B cell (primary cell): ENCODE results near the gene ZNF302.

ENCODE experiments used
- CTCF ChIP-seq: fragments of 200-600 bp; IDR thresholded peaks from one replicate; pipeline ENCODE4 v1.8.0; 2022; ENCODE audit warnings: antibody characterized with exemption, mild to moderate bottlenecking
- EZH2 ChIP-seq: IDR thresholded peaks from 2 replicates; pipeline ENCODE4 v1.6.1; 2012; ENCODE audit warnings: borderline replicate concordance, low read depth, mild to moderate bottlenecking, moderate library complexity, low read length; ENCODE audit not compliant: insufficient read depth, poor library complexity, severe bottlenecking

- no peak for TF ChIP-seq CTCF
- no peak for TF ChIP-seq EZH2
Measured at GRCh38 chr19:34664870-34665269, 12.6 kb upstream of the ZNF302 start.
